ENCODE measurements around the gene ITGB3.

Gene ITGB3

DNA sequence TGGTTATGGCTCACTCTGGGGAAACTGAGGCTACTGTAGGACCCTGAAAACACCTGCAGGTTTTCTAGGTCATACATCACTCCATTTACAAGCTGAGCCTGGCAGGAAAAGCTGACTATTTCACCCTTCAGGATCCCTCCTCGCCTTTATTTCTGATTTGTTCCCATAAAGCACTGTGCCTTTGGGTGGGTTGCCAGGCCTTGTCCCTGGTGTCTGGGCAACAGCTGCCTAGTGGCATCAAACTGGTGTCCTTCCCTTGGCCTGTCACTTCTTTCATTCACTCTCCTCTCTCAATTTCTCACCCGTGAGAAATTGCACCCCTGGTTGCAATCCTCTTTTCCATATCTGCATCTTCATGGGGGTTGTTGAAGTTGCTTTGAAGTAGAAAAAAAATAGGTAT is 42.8 kb upstream of the ITGB3 start:
- H3K9me3 ChIP-seq (ENCODE audit: insufficient read depth, low read depth, low read length) = no peaks in the 10 kb centered on the region

DNA sequence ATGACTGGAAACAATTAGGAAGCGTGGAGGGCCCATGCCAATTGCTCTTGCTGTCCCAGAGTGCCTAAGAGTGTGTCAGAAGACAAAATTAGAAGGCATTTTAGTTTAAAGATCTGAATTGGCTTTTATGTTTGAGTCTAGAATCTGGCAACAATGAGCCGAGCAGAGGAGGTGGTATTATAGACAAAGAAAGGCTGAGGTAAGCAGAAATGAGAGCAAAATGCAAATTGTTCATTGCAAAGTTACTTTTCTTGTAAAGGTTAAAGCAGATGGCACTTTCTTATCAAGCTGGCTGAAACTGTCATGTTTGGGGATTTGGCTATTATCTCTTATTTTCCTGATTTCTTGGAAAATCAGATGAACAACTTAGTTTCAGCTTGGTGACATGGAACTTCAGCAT is 41.2 kb upstream of the ITGB3 start:
- peaks cover 12 to 23% of the 10 kb centered on the region in 2 experiments for H3K4me1 ChIP-seq (ENCODE audit: control insufficient read depth in 1 of 2, insufficient read depth in 2 of 2, low read length in 2 of 2)
- no peak overlapping the region for H3K9ac ChIP-seq (ENCODE audit: low read length)

More for the DNA sequence above, 42.8 kb upstream of the ITGB3 start:
- no peak overlapping the region for H3K23ac ChIP-seq (ENCODE audit: low read length)
- no peak overlapping the region for H2BK5ac ChIP-seq (ENCODE audit: low read depth, low read length, poor library complexity)
- H2BK120ac ChIP-seq (ENCODE audit: insufficient read depth, low read length, poor library complexity) = no peak overlapping the region
- no peak overlapping the region for H3K4ac ChIP-seq (ENCODE audit: low read depth, low read length)
- no peak overlapping the region for H3K18ac ChIP-seq (ENCODE audit: low read length)
- H2AK5ac ChIP-seq (ENCODE audit: low read length) = no peak overlapping the region
- no peak overlapping the region for H3K9ac ChIP-seq (ENCODE audit: low read length)
- no peak overlapping the region for H4K12ac ChIP-seq (ENCODE audit: low read depth, low read length)
- no peak for DNase-seq
- H3K36me3 ChIP-seq (ENCODE audit: control insufficient read depth in 1 of 2, insufficient read depth in 2 of 2, low read length in 2 of 2) = no peaks in the 10 kb centered on the region
- H3K4me3 ChIP-seq (ENCODE audit: low read depth, low read length) = no peak overlapping the region
- no peak overlapping the region for H2BK12ac ChIP-seq (ENCODE audit: low read length)
- H4K91ac ChIP-seq (ENCODE audit: low read depth, low read length) = no peak overlapping the region
- no peaks in the 10 kb centered on the region for H3K79me2 ChIP-seq (ENCODE audit: control insufficient read depth, insufficient read depth, low read length, poor library complexity)
- H3K27ac ChIP-seq (ENCODE audit: low read depth, low read length) = no peak overlapping the region
- H3K14ac ChIP-seq (ENCODE audit: low read length) = no peak overlapping the region
- H3K4me1 ChIP-seq (ENCODE audit: control insufficient read depth in 1 of 2, insufficient read depth in 2 of 2, low read length in 2 of 2) = peaks cover 12 to 24% of the 10 kb centered on the region in 2 experiments
- H3K79me1 ChIP-seq (ENCODE audit: low read length) = peaks cover 2% of the 10 kb centered on the region
- no peak overlapping the region for H3K4me2 ChIP-seq (ENCODE audit: low read length)
- no peak overlapping the region for H4K8ac ChIP-seq (ENCODE audit: low read depth, low read length)
- no CpG with 5 or more reads among the region's 2 CpGs for WGBS (ENCODE audit: extremely low coverage, insufficient coverage, insufficient read length)
- no peak overlapping the region for H2AFZ ChIP-seq (ENCODE audit: insufficient read depth, low read length, poor library complexity)
- no peaks in the 10 kb centered on the region for H3K27me3 ChIP-seq (ENCODE audit: insufficient read depth, low read length)

DNA sequence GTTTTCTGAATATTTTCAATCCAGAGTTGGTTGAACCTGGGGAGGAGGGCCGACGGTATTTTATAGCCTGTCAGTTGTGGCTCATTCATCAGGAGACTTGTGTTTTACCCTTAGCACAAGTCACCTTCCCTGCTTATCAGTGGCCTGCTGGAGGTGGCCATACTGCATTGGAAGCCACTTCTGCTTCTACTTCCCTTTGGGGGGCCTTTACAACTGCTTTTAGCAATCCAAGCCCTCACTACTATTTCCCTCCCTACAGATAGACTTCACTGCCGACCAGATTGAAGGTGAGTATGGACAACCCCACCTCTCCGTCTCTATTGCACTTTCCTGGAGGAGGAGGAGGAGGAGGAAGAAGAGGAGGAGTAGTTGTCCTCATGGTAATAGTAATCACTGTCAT is 40.1 kb upstream of the ITGB3 start:
- Histone ChIP-seq H3K4me1 (ENCODE audit: control insufficient read depth in 1 of 2, insufficient read depth in 2 of 2, low read length in 2 of 2) (peaks cover 10 to 22% of the 10 kb centered on the region in 2 experiments), H3K9ac (ENCODE audit: low read length) (no peak overlapping the region), H3K14ac (ENCODE audit: low read length) (no peak overlapping the region), H3K9me3 (ENCODE audit: insufficient read depth, low read depth, low read length) (no peaks in the 10 kb centered on the region), H3K18ac (ENCODE audit: low read length) (no peak overlapping the region), H2BK5ac (ENCODE audit: low read depth, low read length, poor library complexity) (no peak overlapping the region), H4K12ac (ENCODE audit: low read depth, low read length) (no peak overlapping the region), H3K79me1 (ENCODE audit: low read length) (peaks cover 2% of the 10 kb centered on the region), H3K27me3 (ENCODE audit: insufficient read depth, low read length) (no peaks in the 10 kb centered on the region), H3K4me2 (ENCODE audit: low read length) (no peak overlapping the region), H3K23ac (ENCODE audit: low read length) (no peak overlapping the region), H3K36me3 (ENCODE audit: control insufficient read depth in 1 of 2, insufficient read depth in 2 of 2, low read length in 2 of 2) (no peaks in the 10 kb centered on the region), H2BK12ac (ENCODE audit: low read length) (no peak overlapping the region), H3K4me3 (ENCODE audit: low read depth, low read length) (no peak overlapping the region), H3K27ac (ENCODE audit: low read depth, low read length) (no peak overlapping the region), H2BK120ac (ENCODE audit: insufficient read depth, low read length, poor library complexity) (no peak overlapping the region), H4K91ac (ENCODE audit: low read depth, low read length) (no peak overlapping the region), H2AK5ac (ENCODE audit: low read length) (no peak overlapping the region), H2AFZ (ENCODE audit: insufficient read depth, low read length, poor library complexity) (no peak overlapping the region), H3K79me2 (ENCODE audit: control insufficient read depth, insufficient read depth, low read length, poor library complexity) (no peaks in the 10 kb centered on the region), H4K8ac (ENCODE audit: low read depth, low read length) (no peak overlapping the region), H3K4ac (ENCODE audit: low read depth, low read length) (no peak overlapping the region)
- no peak for DNase-seq
- no CpG with 5 or more reads among the region's 4 CpGs for WGBS (ENCODE audit: extremely low coverage, insufficient coverage, insufficient read length)

More for the DNA sequence above, 41.2 kb upstream of the ITGB3 start:
- Histone ChIP-seq H2BK5ac (ENCODE audit: low read depth, low read length, poor library complexity) (no peak overlapping the region), H3K9me3 (ENCODE audit: insufficient read depth, low read depth, low read length) (no peaks in the 10 kb centered on the region), H3K14ac (ENCODE audit: low read length) (no peak overlapping the region), H3K36me3 (ENCODE audit: control insufficient read depth in 1 of 2, insufficient read depth in 2 of 2, low read length in 2 of 2) (no peaks in the 10 kb centered on the region), H3K27ac (ENCODE audit: low read depth, low read length) (no peak overlapping the region), H4K12ac (ENCODE audit: low read depth, low read length) (no peak overlapping the region), H3K23ac (ENCODE audit: low read length) (no peak overlapping the region), H3K79me1 (ENCODE audit: low read length) (peaks cover 2% of the 10 kb centered on the region), H3K4me3 (ENCODE audit: low read depth, low read length) (no peak overlapping the region), H3K27me3 (ENCODE audit: insufficient read depth, low read length) (no peaks in the 10 kb centered on the region), H3K4me2 (ENCODE audit: low read length) (no peak overlapping the region), H4K91ac (ENCODE audit: low read depth, low read length) (no peak overlapping the region), H3K4ac (ENCODE audit: low read depth, low read length) (no peak overlapping the region), H2BK120ac (ENCODE audit: insufficient read depth, low read length, poor library complexity) (no peak overlapping the region), H2AFZ (ENCODE audit: insufficient read depth, low read length, poor library complexity) (no peak overlapping the region), H3K79me2 (ENCODE audit: control insufficient read depth, insufficient read depth, low read length, poor library complexity) (no peaks in the 10 kb centered on the region), H2AK5ac (ENCODE audit: low read length) (no peak overlapping the region), H4K8ac (ENCODE audit: low read depth, low read length) (no peak overlapping the region), H2BK12ac (ENCODE audit: low read length) (no peak overlapping the region), H3K18ac (ENCODE audit: low read length) (no peak overlapping the region)
- DNase-seq = no peak
- WGBS (ENCODE audit: extremely low coverage, insufficient coverage, insufficient read length) = no CpG with 5 or more reads among the region's 2 CpGs

DNA sequence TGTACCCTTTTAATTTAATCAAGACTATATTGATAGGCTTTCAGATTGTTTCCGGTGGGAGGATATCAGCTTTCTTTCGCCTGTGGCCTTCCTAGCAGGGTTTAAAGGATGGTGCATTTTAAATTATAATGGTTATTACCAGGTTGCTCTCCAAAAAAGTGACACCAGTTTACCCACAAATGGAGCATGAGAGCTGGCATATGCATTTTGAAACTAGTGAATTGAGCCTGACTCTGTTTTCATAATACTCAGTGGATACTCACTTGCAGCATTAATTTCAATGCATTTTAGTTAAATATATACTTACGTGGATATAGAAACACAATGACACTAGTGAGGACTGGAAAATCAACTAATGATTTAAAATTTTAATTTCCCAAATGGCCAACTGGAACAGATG is 38.7 kb upstream of the ITGB3 start:
- no peaks in the 10 kb centered on the region for H3K36me3 ChIP-seq (ENCODE audit: control insufficient read depth in 1 of 2, insufficient read depth in 2 of 2, low read length in 2 of 2)
- no peak overlapping the region for H2AK5ac ChIP-seq (ENCODE audit: low read length)
- H3K9ac ChIP-seq (ENCODE audit: low read length) = no peak overlapping the region
- H4K91ac ChIP-seq (ENCODE audit: low read depth, low read length) = no peak overlapping the region
- no peak overlapping the region for H2BK5ac ChIP-seq (ENCODE audit: low read depth, low read length, poor library complexity)
- no peak for DNase-seq
- H3K9me3 ChIP-seq (ENCODE audit: insufficient read depth, low read depth, low read length) = no peaks in the 10 kb centered on the region
- H3K4me2 ChIP-seq (ENCODE audit: low read length) = no peak overlapping the region
- no peak overlapping the region for H2BK120ac ChIP-seq (ENCODE audit: insufficient read depth, low read length, poor library complexity)
- no peak overlapping the region for H3K23ac ChIP-seq (ENCODE audit: low read length)
- H3K79me2 ChIP-seq (ENCODE audit: control insufficient read depth, insufficient read depth, low read length, poor library complexity) = no peaks in the 10 kb centered on the region
- no peak overlapping the region for H3K27ac ChIP-seq (ENCODE audit: low read depth, low read length)
- no peak overlapping the region for H4K8ac ChIP-seq (ENCODE audit: low read depth, low read length)
- no peak overlapping the region for H4K12ac ChIP-seq (ENCODE audit: low read depth, low read length)
- no peak overlapping the region for H3K14ac ChIP-seq (ENCODE audit: low read length)
- no peak overlapping the region for H3K4me3 ChIP-seq (ENCODE audit: low read depth, low read length)
- no peak overlapping the region for H2BK12ac ChIP-seq (ENCODE audit: low read length)
- no peak overlapping the region for H3K4ac ChIP-seq (ENCODE audit: low read depth, low read length)
- no CpG with 5 or more reads among the region's 3 CpGs for WGBS (ENCODE audit: extremely low coverage, insufficient coverage, insufficient read length)
- no peaks in the 10 kb centered on the region for H3K27me3 ChIP-seq (ENCODE audit: insufficient read depth, low read length)
- no peak overlapping the region for H3K18ac ChIP-seq (ENCODE audit: low read length)
- no peaks in the 10 kb centered on the region for H3K79me1 ChIP-seq (ENCODE audit: low read length)
- H2AFZ ChIP-seq (ENCODE audit: insufficient read depth, low read length, poor library complexity) = no peak overlapping the region
- H3K4me1 ChIP-seq (ENCODE audit: control insufficient read depth in 1 of 2, insufficient read depth in 2 of 2, low read length in 2 of 2) = peaks cover 2 to 13% of the 10 kb centered on the region in 2 experiments
